SK-N-SH (cell line): ENCODE data around the gene MARCHF10. TPM values are rescaled to one million over a fixed set of nuclear protein-coding genes. Genes with fewer than 3 reads are reported as not detected.

Experiments
- CTCF ChIA-PET: fragments of 300-600, 350-600 bp; formaldehyde crosslinking; extraction: SDS; loops from one replicate; lab custom pipeline; 2021; lab: Yijun Ruan, JAX
- POLR2A ChIA-PET: fragments of 350-600 bp; sonication (Branson Sonifier 250); formaldehyde crosslinking; extraction: SDS; loops from one replicate; lab custom pipeline; 2020; ENCODE audit warnings: antibody characterized with exemption, inconsistent platforms; lab: Yijun Ruan, JAX
- DNase-seq: peaks from one replicate; pipeline ENCODE4 v3.0.0; 2012
- H2AFZ ChIP-seq: fragments of 200-600 bp; sonication (generic); 2 replicates; pipeline ENCODE4 v1.8.1; 2016; ENCODE audit warnings: antibody characterized with exemption, mild to moderate bottlenecking, low read depth
- H3F3A ChIP-seq: fragments of 200-600 bp; sonication (generic); replicated peaks from 2 replicates; pipeline ENCODE3; 2016; ENCODE audit warnings: antibody characterized with exemption, mild to moderate bottlenecking; ENCODE audit not compliant: insufficient read depth
- H3K27ac ChIP-seq, 2 experiments: fragments of 200-500 bp in 1 of 2; fragments of 200-600 bp in 1 of 2; sonication (Bioruptor generic) in 1 of 2; sonication (generic), shearing (Covaris generic) in 1 of 2; 2 replicates each; pipeline versions ENCODE4 v1.5.1 to v1.6.1; 2014 to 2016; ENCODE audit warnings: low read depth in 2 of 2, inconsistent platforms in 1 of 2, low read length in 1 of 2, mild to moderate bottlenecking in 1 of 2, mixed read lengths in 1 of 2
- H3K27me3 ChIP-seq: fragments of 200-600 bp; sonication (generic), shearing (Covaris generic); 2 replicates; pipeline ENCODE4 v1.6.1; 2016; ENCODE audit warnings: mixed run types; ENCODE audit not compliant: insufficient read depth
- H3K36me3 ChIP-seq, 2 experiments: fragments of 200-500 bp in 1 of 2; fragments of 200-600 bp in 1 of 2; sonication (Bioruptor generic) in 1 of 2; sonication (generic) in 1 of 2; replicated peaks in 1 of 2; 2 replicates each; pipeline versions ENCODE3 to v1.5.1; 2014 to 2016; ENCODE audit warnings: low read length in 1 of 2, mild to moderate bottlenecking in 1 of 2; ENCODE audit not compliant: insufficient read depth in 2 of 2, control insufficient read depth in 1 of 2
- H3K4me1 ChIP-seq, 2 experiments: fragments of 200-500 bp in 1 of 2; fragments of 200-600 bp in 1 of 2; sonication (Bioruptor generic) in 1 of 2; sonication (generic), shearing (Covaris generic) in 1 of 2; 2 replicates each; pipeline versions ENCODE4 v1.5.1 to v1.6.1; 2014 to 2016; ENCODE audit warnings: low read depth in 1 of 2, low read length in 1 of 2, mixed run types in 1 of 2; ENCODE audit not compliant: insufficient read depth in 2 of 2, control insufficient read depth in 1 of 2
- H3K4me2 ChIP-seq: fragments of 200-600 bp; sonication (generic), shearing (Covaris generic); 2 replicates; pipeline ENCODE4 v1.6.1; 2017; ENCODE audit warnings: mixed run types
- H3K4me3 ChIP-seq, 2 experiments: fragments of 200-500 bp in 1 of 2; fragments of 200-600 bp in 1 of 2; sonication (Bioruptor generic) in 1 of 2; sonication (generic), shearing (Covaris generic) in 1 of 2; 2 replicates each; pipeline versions ENCODE4 v1.5.1 to v1.8.1; 2014 to 2016; ENCODE audit warnings: low read depth in 2 of 2, inconsistent platforms in 1 of 2, low read length in 1 of 2, mild to moderate bottlenecking in 1 of 2, mixed read lengths in 1 of 2, moderate library complexity in 1 of 2
- H3K79me2 ChIP-seq: fragments of 200-600 bp; sonication (generic); 2 replicates; pipeline ENCODE4 v1.8.1; 2017; ENCODE audit warnings: mild to moderate bottlenecking; ENCODE audit not compliant: insufficient read depth
- H3K9ac ChIP-seq: fragments of 200-600 bp; sonication (generic); 2 replicates; pipeline ENCODE4 v1.6.1; 2017; ENCODE audit warnings: mixed run types
- H3K9me2 ChIP-seq: fragments of 200-600 bp; sonication (generic); 2 replicates; pipeline ENCODE4 v1.6.1; 2017; ENCODE audit warnings: mixed run types
- H3K9me3 ChIP-seq: fragments of 200-600 bp; sonication (generic); 2 replicates; pipeline ENCODE4 v1.6.1; 2017; ENCODE audit warnings: mixed run types, mild to moderate bottlenecking, moderate library complexity
- H4K20me1 ChIP-seq: fragments of 200-600 bp; sonication (generic); 2 replicates; pipeline ENCODE4 v1.6.1; 2017; ENCODE audit warnings: mild to moderate bottlenecking, mixed run types; ENCODE audit not compliant: insufficient read depth
- CHD2 ChIP-seq: fragments of 150-350 bp; IDR thresholded peaks from 2 replicates; pipeline ENCODE4 v1.6.1; 2018; ENCODE audit warnings: low read length; ENCODE audit not compliant: partially characterized antibody
- CTCF ChIP-seq: fragments of 200-600 bp; sonication (generic); IDR thresholded peaks from 2 replicates; pipeline ENCODE4 v1.6.1; 2017; ENCODE audit warnings: antibody characterized with exemption, mild to moderate bottlenecking, moderate library complexity
- ELF1 ChIP-seq: IDR thresholded peaks from 2 replicates; pipeline ENCODE4 v1.4.0; 2012
- EP300 ChIP-seq, 2 experiments: IDR thresholded peaks; 2 replicates each; pipeline versions ENCODE4 v1.4.0 to v1.6.1; 2012; ENCODE audit warnings: borderline replicate concordance in 1 of 2, low read depth in 1 of 2, low read length in 1 of 2
- EZH2phosphoT487 ChIP-seq: fragments of 200-600 bp; sonication (generic); IDR thresholded peaks from 2 replicates; pipeline ENCODE4 v1.6.1; 2017; ENCODE audit warnings: low read depth, mixed run types, mild to moderate bottlenecking, antibody characterized with exemption, moderate library complexity, borderline replicate concordance
- GABPA ChIP-seq: IDR thresholded peaks from 2 replicates; pipeline ENCODE4 v1.4.0; 2012; ENCODE audit warnings: low read depth, mild to moderate bottlenecking
- GATA2 ChIP-seq: sonication (generic); formaldehyde crosslinking; IDR thresholded peaks from 2 replicates; pipeline ENCODE4 v1.5.0; 2020; ENCODE audit warnings: mild to moderate bottlenecking, missing genetic modification reagents
- NRF1 ChIP-seq: IDR thresholded peaks from 2 replicates; pipeline ENCODE4 v1.6.1; 2012; ENCODE audit warnings: low read depth, mild to moderate bottlenecking, low read length
- PBX3 ChIP-seq: IDR thresholded peaks from 2 replicates; pipeline ENCODE4; 2012
- REST ChIP-seq: IDR thresholded peaks from 2 replicates; pipeline ENCODE4 v1.6.1; 2012; ENCODE audit warnings: mild to moderate bottlenecking, low read depth, low read length, moderate library complexity
- RFX5 ChIP-seq: IDR thresholded peaks from 2 replicates; pipeline ENCODE4 v1.6.1; 2012; ENCODE audit warnings: mild to moderate bottlenecking, improper control_type of control experiment, low read length
- SIN3A ChIP-seq: IDR thresholded peaks from 2 replicates; pipeline ENCODE4 v1.6.1; 2012; ENCODE audit warnings: low read depth, mild to moderate bottlenecking, low read length, moderate library complexity, borderline replicate concordance
- USF1 ChIP-seq: IDR thresholded peaks from 2 replicates; pipeline ENCODE4 v1.4.0; 2012; ENCODE audit warnings: low read depth, borderline replicate concordance
- USF2 ChIP-seq: fragments of 150-350 bp; IDR thresholded peaks from 2 replicates; pipeline ENCODE4 v1.6.1; 2017; ENCODE audit warnings: antibody characterized with exemption, low read length, low read depth, borderline replicate concordance
- YY1 ChIP-seq: IDR thresholded peaks from 2 replicates; pipeline ENCODE4 v1.4.0; 2012; ENCODE audit warnings: low read depth, mild to moderate bottlenecking
- whole genome bisulfite sequencing: methylation state at CpG from one replicate; pipeline ENCODE4 v1.1.6; 2017; ENCODE audit warnings: low lambda C conversion rate; 5-methylcytosine and 5-hydroxymethylcytosine counted together
- polyA plus RNA-seq, 3 experiments: library from polyadenylated mRNA; depleted of rRNA; stranded (reverse); fragments of >200 nt; gene quantifications; 2 replicates each; pipeline ENCODE4 v1.2.3, GENCODE V29; 2012

The MARCHF10 gene
- polyA plus RNA-seq, 1 of the 3 experiments (the other 2 are of a cell fraction), result 0.16 TPM

GRCh38 chr17:62666061-62666800, 141.9 kb downstream of the MARCHF10 start:
- Histone ChIP-seq H4K20me1 (peaks cover 49% of the 10 kb centered on the region), H3K79me2 (peaks cover 67% of the 10 kb centered on the region)

GRCh38 chr17:62665599-62665998, 142.5 kb downstream of the MARCHF10 start:
- Histone ChIP-seq H3K4me3 (no peak overlapping the region), H3K79me2 (peaks cover 67% of the 10 kb centered on the region), H3K36me3 (peaks cover 34 to 49% of the 10 kb centered on the region in 2 experiments), H3K27ac (no peak overlapping the region), H3K4me2 (no peak overlapping the region), H3K4me1 (peaks cover 0 to 10% of the 10 kb centered on the region in 2 experiments; a peak in 1 of 4 replicates), H3F3A (peaks cover 18% of the 10 kb centered on the region), H3K9me3 (0 out of 2 replicates have a peak, but pooled peaks cover under 1% of the 10 kb centered on the region), H2AFZ (no peak overlapping the region), H3K27me3 (no peaks in the 10 kb centered on the region), H3K9ac (no peak overlapping the region), H3K9me2 (no peaks in the 10 kb centered on the region), H4K20me1 (peaks cover 54% of the 10 kb centered on the region)
- 91% methylated on average over 2 of the region's 3 CpGs for WGBS
- no peak for DNase-seq
- CTCF ChIA-PET, result interaction anchor here (1.9 kb wide), 1 partner anchor 9 kb away, joined by 4 read pairs; no protein-coding TSS in a partner anchor
- POLR2A ChIA-PET, result no interaction called here
- TF ChIP-seq GABPA (no peak), GATA2 (no peak), USF1 (no peak), REST (no peak), NRF1 (no peak), YY1 (no peak), PBX3 (no peak), ELF1 (no peak), EP300 (IDR thresholded peaks at IDR 0.05; ENCODE audit: borderline replicate concordance in 1 of 2, low read depth in 1 of 2, low read length in 1 of 2) (no peak), RFX5 (no peak), CTCF (no peak), USF2 (no peak), CHD2 (no peak), SIN3A (no peak), EZH2phosphoT487 (no peak)

More at GRCh38 chr17:62666061-62666800, 141.9 kb downstream of the MARCHF10 start:
- Histone ChIP-seq H3K4me2 (no peak overlapping the region), H2AFZ (no peak overlapping the region), H3K9me3 (no peaks in the 10 kb centered on the region), H3K9ac (no peak overlapping the region), H3F3A (peaks cover 19% of the 10 kb centered on the region), H3K4me1 (peaks cover 0 to 10% of the 10 kb centered on the region in 2 experiments; a peak in 1 of 4 replicates), H3K27me3 (no peaks in the 10 kb centered on the region), H3K4me3 (no peak overlapping the region), H3K9me2 (no peaks in the 10 kb centered on the region), H3K27ac (no peak overlapping the region), H3K36me3 (peaks cover 35 to 54% of the 10 kb centered on the region in 2 experiments)
- 97% methylated on average over 26 of the region's 30 CpGs for WGBS
- ChIA-PET POLR2A (no interaction called here), CTCF (interaction anchor here (1.9 kb wide), 1 partner anchor 10 kb away, joined by 4 read pairs; no protein-coding TSS in a partner anchor)
- TF ChIP-seq NRF1, result no peak
- DNase-seq, result peak; percentile 40
